ENCODE data around the gene KDSR. TPM values are rescaled to one million over a fixed set of nuclear protein-coding genes. Genes with fewer than 3 reads are reported as not detected.

The KDSR gene
- total RNA-seq, 1 donor from 2014 or later: 38.7 TPM

DNA sequence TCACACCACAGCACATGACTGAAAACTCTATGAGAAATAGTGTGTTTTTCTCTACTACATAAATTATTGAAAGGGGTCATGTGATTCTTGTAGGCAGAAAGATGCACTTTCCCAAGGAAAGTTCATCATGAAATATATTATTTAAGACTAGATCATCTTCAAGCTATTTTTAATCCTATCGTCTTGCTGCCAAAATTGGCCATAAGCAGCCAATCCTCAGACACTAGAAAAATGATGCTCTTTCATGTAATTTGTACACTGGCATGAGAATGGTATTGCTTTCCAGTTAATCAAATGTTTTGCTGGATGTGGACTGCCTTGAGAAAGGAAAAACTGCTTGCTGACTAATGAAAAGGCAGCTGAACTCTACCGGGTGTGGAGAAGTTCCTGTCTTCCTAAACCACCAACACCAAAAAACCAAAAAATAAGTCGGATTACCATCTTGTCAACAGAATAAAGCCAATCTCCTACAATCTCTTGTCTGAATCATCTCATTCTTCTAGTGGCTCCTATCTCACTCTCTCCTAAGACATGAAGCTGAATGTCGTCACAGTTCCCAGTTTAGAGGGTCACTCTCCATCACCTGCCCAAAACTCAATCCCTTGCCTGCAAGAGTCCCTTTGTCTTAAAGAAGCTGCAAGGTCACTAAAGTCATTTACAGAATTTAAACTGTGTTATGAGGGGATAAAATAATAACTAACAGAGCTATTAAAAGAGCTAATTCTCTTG lies 52.8 kb downstream of the KDSR start:
- Mint-ChIP-seq H3K9me3 (ENCODE audit: low read depth) (no peaks in the 10 kb centered on the region), H3K27ac (no peak overlapping the region)

DNA sequence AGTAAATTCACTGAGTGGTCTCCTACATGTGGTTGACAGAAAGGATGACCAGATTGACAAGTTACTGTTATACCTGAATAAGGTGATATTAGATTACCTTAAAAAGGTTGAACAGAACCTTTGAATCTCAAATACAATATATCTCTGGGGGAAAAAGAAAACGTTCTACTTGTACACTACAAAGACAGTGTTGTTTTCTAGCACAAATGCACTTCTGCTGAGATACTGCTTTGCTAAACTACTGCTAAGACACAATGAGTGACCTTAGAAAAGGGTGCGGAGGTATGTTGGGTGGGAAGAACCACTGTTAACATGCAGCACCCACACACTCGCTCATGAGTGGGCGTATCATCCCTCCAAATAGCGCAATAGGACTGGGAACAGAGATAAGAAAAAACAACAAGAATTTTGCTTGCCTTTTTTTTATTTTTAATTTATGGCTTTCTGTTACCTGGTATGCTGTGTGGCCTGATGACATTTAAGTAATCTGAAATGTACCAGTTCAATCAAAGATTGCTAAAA lies 53.5 kb downstream of the KDSR start:
- H3K9me3 Mint-ChIP-seq (ENCODE audit: low read depth): no peaks in the 10 kb centered on the region
- TF ChIP-seq CTCF (IDR thresholded peaks at IDR 0.05; ENCODE audit: unreplicated experiment): no peak
- no peaks in the 10 kb centered on the region for H3K36me3 Mint-ChIP-seq (ENCODE audit: insufficient read depth)
- H3K4me1 Mint-ChIP-seq (ENCODE audit: low read depth): peaks cover 5% of the 10 kb centered on the region
- peaks cover 33% of the 10 kb centered on the region for H3K27me3 Mint-ChIP-seq
- H3K27ac Mint-ChIP-seq: no peak overlapping the region
- DNase-seq (ENCODE audit: low spot score, unreplicated experiment): no peak
- H3K4me3 Mint-ChIP-seq (ENCODE audit: low read depth): no peak overlapping the region

More for the DNA sequence above, 52.8 kb downstream of the KDSR start:
- DNase-seq (ENCODE audit: low spot score, unreplicated experiment): no peak
- no peak for TF ChIP-seq CTCF (IDR thresholded peaks at IDR 0.05; ENCODE audit: unreplicated experiment)
- Mint-ChIP-seq H3K4me1 (ENCODE audit: low read depth) (peaks cover 13% of the 10 kb centered on the region), H3K27me3 (peaks cover 41% of the 10 kb centered on the region), H3K4me3 (ENCODE audit: low read depth) (no peak overlapping the region), H3K36me3 (ENCODE audit: insufficient read depth) (no peaks in the 10 kb centered on the region)

- no peak for DNase-seq (ENCODE audit: low spot score, unreplicated experiment)
- Mint-ChIP-seq H3K27ac (no peak overlapping the region), H3K27me3 (peaks cover 29% of the 10 kb centered on the region), H3K4me3 (ENCODE audit: low read depth) (no peak overlapping the region), H3K4me1 (ENCODE audit: low read depth) (peaks cover 2% of the 10 kb centered on the region), H3K9me3 (ENCODE audit: low read depth) (no peaks in the 10 kb centered on the region), H3K36me3 (ENCODE audit: insufficient read depth) (no peaks in the 10 kb centered on the region)
- no peak for TF ChIP-seq CTCF (IDR thresholded peaks at IDR 0.05; ENCODE audit: unreplicated experiment)
Observed at GRCh38 chr18:63312737-63313395, 54.1 kb downstream of the KDSR start.

GRCh38 chr18:63312019-63312409 lies 55.0 kb downstream of the KDSR start:
- peaks cover 21% of the 10 kb centered on the region for H3K27me3 Mint-ChIP-seq
- H3K4me3 Mint-ChIP-seq (ENCODE audit: low read depth): no peak overlapping the region
- no peak for TF ChIP-seq CTCF (IDR thresholded peaks at IDR 0.05; ENCODE audit: unreplicated experiment)
- H3K4me1 Mint-ChIP-seq (ENCODE audit: low read depth): peaks cover 2% of the 10 kb centered on the region
- no peaks in the 10 kb centered on the region for H3K9me3 Mint-ChIP-seq (ENCODE audit: low read depth)
- DNase-seq (ENCODE audit: low spot score, unreplicated experiment): no peak
- H3K27ac Mint-ChIP-seq: no peak overlapping the region
- H3K36me3 Mint-ChIP-seq (ENCODE audit: insufficient read depth): no peaks in the 10 kb centered on the region

GRCh38 chr18:63311118-63312018 lies 55.6 kb downstream of the KDSR start:
- no peak overlapping the region for H3K27ac Mint-ChIP-seq
- H3K9me3 Mint-ChIP-seq (ENCODE audit: low read depth): no peaks in the 10 kb centered on the region
- no peaks in the 10 kb centered on the region for H3K36me3 Mint-ChIP-seq (ENCODE audit: insufficient read depth)
- no peak for TF ChIP-seq CTCF (IDR thresholded peaks at IDR 0.05; ENCODE audit: unreplicated experiment)
- H3K4me3 Mint-ChIP-seq (ENCODE audit: low read depth): no peak overlapping the region
- peaks cover 17% of the 10 kb centered on the region for H3K27me3 Mint-ChIP-seq
- DNase-seq (ENCODE audit: low spot score, unreplicated experiment): no peak
- peaks cover 2% of the 10 kb centered on the region for H3K4me1 Mint-ChIP-seq (ENCODE audit: low read depth)
